Esophagus (tissue), 2 donors: Measurements from ENCODE around the gene POGZ. TPM values are rescaled to one million over a fixed set of nuclear protein-coding genes. Genes with fewer than 3 reads are reported as not detected.

ENCODE experiments used
- H3K27ac ChIP-seq, 2 donors: one replicate each; pipeline ENCODE4 v1.5.1; 2013; ENCODE audit warnings: low read depth in 2 of 2, mild to moderate bottlenecking in 2 of 2, inconsistent platforms in 1 of 2, low read length in 1 of 2, moderate library complexity in 1 of 2
- H3K27me3 ChIP-seq, 2 donors: one replicate each; pipeline ENCODE4 v1.6.1; 2013; ENCODE audit warnings: low read length in 2 of 2, control low read depth in 1 of 2, mild to moderate bottlenecking in 1 of 2; ENCODE audit not compliant: insufficient read depth in 2 of 2, control insufficient read depth in 1 of 2
- H3K36me3 ChIP-seq, 2 donors: one replicate each; pipeline ENCODE4 v1.6.1; 2013; ENCODE audit warnings: low read length in 1 of 2; ENCODE audit not compliant: control insufficient read depth in 2 of 2, insufficient read depth in 2 of 2
- H3K4me1 ChIP-seq, 2 donors: one replicate each; pipeline ENCODE4 v1.6.1; 2013; ENCODE audit warnings: low read length in 1 of 2; ENCODE audit not compliant: control insufficient read depth in 2 of 2, insufficient read depth in 2 of 2
- H3K4me3 ChIP-seq, 2 donors: one replicate each; pipeline ENCODE4 v1.5.1; 2013; ENCODE audit warnings: low read length in 2 of 2, mild to moderate bottlenecking in 2 of 2, low read depth in 1 of 2, moderate library complexity in 1 of 2
- H3K9me3 ChIP-seq, 2 donors: one replicate each; pipeline ENCODE4 v1.6.1; 2013; ENCODE audit warnings: mild to moderate bottlenecking in 2 of 2, low read depth in 1 of 2, low read length in 1 of 2, moderate library complexity in 1 of 2; ENCODE audit not compliant: control insufficient read depth in 2 of 2, insufficient read depth in 1 of 2
- WGBS, 2 donors: extraction: QIAGEN DNeasy Blood & Tissue Kit; methylation state at CpG; one replicate each; pipeline ENCODE4 v1.1.7; 2013; 5-methylcytosine and 5-hydroxymethylcytosine counted together
- polyA plus RNA-seq, 2 donors: library from polyadenylated mRNA; stranded (reverse); fragments of 200-250 nt; gene quantifications; one replicate each; pipeline ENCODE4 v1.2.3, GENCODE V29; 2013
- donor health status: healthy with polysubstance abuse.
- donor health status: Bipolar disorder and iron deficiency.

The POGZ gene
- polyA plus RNA-seq, 2 donors = 11.0 to 26.3 TPM

- H3K9me3 ChIP-seq = no peaks in the 10 kb centered on the region
- H3K36me3 ChIP-seq = peaks cover 0 to 19% of the 10 kb centered on the region in 2 donors
- WGBS, 2 donors = 87% methylated on average over 15 of the region's 15 CpGs
- H3K27ac ChIP-seq = no peak overlapping the region
- H3K4me3 ChIP-seq = no peak overlapping the region
- peaks cover 3 to 9% of the 10 kb centered on the region in 2 donors for H3K4me1 ChIP-seq
- H3K27me3 ChIP-seq = no peaks in the 10 kb centered on the region
Observed at GRCh38 chr1:151369621-151370048, 89.7 kb downstream of the POGZ start.

DNA sequence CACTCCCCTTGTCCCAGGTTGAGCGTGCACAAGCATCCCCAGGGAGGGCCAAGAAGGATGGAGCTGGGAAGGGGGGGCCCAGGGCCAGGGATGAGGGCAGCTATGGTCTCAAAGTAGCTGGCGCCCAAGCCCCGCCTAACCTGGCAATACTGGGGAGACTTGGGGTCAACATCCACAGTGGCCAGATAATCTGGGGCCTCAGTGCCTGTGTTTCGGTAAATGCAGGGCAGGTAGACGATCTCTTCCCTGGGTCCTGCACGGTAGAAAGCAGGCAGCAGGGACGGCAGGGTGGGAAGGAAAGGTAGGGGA lies 90.0 kb downstream of the POGZ start:
- 91 to 93% methylated on average over 7 of the region's 7 CpGs for WGBS, 2 donors
- H3K27me3 ChIP-seq = no peaks in the 10 kb centered on the region
- no peak overlapping the region for H3K4me3 ChIP-seq
- H3K9me3 ChIP-seq = no peaks in the 10 kb centered on the region
- H3K36me3 ChIP-seq = peaks cover 0 to 22% of the 10 kb centered on the region in 2 donors
- peaks cover 3 to 9% of the 10 kb centered on the region in 2 donors for H3K4me1 ChIP-seq
- H3K27ac ChIP-seq = no peak overlapping the region

DNA sequence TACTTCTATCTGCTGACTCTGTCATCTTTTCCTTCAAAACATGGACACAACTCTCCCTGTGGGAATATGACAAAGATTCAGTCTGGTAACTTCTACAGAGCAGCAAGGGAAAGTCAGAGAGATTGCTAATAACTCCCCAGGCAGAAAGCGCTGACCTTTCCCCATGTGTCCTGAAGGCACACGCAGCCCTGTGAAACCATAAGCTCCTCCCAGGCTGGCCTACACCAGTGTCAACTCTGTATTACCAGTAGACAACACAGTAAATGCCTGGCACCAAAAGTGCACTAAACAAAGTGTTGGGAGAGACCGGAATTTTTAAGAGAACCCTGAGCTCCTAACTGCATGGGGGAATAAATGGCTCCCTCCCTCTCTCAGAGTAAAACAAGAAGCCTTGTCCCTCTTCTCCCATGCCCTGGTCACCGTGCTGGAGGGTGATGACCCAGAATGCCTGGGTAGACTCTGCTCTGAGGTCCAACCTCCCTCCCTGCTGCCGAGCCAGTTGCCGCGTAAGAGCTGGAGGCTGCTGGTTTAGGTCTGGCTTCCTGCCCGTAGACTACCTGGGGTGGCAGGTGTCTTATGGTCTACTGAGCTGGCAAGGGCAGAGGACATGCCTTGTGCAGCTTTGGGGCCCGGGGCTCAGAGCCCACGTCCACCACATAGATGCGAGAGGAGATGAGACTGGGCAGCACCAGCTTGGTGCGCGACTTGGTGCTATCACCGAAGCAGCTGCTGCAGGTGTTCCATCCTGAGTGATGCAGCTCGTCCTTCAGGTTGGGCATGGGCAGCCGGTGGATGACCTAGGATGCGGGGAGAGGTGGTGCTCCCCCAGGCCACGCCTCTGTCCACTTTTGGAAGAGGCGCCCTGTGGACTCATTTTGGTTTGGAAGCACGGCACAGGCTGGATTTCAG lies 90.6 kb downstream of the POGZ start:
- H3K9me3 ChIP-seq = no peaks in the 10 kb centered on the region
- H3K36me3 ChIP-seq = peaks cover 0 to 23% of the 10 kb centered on the region in 2 donors
- peaks cover 3 to 9% of the 10 kb centered on the region in 2 donors for H3K4me1 ChIP-seq
- no peaks in the 10 kb centered on the region for H3K27me3 ChIP-seq
- H3K4me3 ChIP-seq = no peak overlapping the region
- WGBS, 2 donors = 83 to 90% methylated on average over 20 of the region's 20 CpGs
- H3K27ac ChIP-seq = no peak overlapping the region

DNA sequence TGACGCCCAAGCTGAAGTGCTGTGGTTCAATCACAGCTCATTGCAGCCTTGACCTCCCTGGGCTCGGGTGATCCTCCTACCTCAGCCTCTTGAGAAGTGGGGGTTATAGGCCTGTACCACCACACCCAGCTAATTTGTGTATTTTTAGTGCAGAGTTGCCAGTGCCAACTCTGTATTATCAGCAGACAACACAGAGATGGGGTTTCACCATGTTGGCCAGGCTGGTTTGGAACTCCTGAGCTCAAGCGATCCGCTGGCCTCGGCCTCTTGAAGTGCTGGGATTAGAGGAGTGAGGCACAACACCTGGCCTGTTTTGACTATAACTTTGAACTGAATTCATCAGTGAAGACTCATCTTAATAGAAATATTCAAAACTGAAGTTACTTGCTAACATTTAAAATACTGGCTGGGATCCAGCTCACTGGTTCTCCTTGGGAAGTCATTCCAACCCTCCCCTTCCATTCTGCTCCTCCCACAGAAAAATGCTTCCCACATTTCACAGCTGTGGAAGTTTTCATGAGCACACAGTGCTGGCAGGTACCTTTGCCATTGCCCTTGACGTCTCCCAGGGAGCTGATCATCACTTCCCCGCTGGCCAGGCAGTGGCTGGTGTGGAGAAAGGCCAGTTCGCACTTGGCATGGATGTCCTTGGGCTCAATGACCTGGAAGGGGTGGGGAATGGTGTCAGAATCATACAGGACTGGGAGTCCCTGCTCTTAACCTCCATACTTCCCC lies 91.5 kb downstream of the POGZ start:
- Histone ChIP-seq H3K36me3 (peaks cover 0 to 23% of the 10 kb centered on the region in 2 donors), H3K27ac (no peak overlapping the region), H3K4me3 (no peak overlapping the region), H3K27me3 (no peaks in the 10 kb centered on the region), H3K9me3 (no peaks in the 10 kb centered on the region), H3K4me1 (peaks cover 3 to 9% of the 10 kb centered on the region in 2 donors)
- 80 to 84% methylated on average over 8 of the region's 8 CpGs for WGBS, 2 donors

DNA sequence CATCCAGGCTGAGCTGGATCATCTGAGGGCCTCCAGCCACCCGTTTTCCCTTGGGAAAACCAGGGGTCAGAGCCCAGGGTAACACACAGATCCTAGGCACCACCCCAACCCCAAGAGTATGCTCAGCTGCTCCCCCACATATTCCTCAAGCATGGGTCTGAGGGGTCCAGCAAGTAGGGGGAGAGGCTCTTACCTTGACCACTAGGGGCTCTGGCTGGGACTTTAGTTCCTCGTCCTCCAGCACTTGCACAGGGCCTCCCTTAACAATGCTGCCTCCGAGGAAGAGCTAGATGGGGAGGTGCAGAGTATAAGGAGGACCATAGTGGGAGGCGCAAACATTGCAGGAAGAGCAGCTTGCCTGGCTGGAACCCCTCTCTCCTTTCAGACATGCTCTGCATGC lies 94.3 kb downstream of the POGZ start:
- H3K9me3 ChIP-seq = peaks cover 0 to 7% of the 10 kb centered on the region in 2 donors
- peaks cover under 1 to 9% of the 10 kb centered on the region in 2 donors for H3K4me1 ChIP-seq
- 88 to 90% methylated on average over 4 of the region's 4 CpGs for WGBS, 2 donors
- H3K27ac ChIP-seq = no peak overlapping the region
- H3K4me3 ChIP-seq = no peak overlapping the region
- no peaks in the 10 kb centered on the region for H3K27me3 ChIP-seq
- peaks cover 0 to 23% of the 10 kb centered on the region in 2 donors for H3K36me3 ChIP-seq

DNA sequence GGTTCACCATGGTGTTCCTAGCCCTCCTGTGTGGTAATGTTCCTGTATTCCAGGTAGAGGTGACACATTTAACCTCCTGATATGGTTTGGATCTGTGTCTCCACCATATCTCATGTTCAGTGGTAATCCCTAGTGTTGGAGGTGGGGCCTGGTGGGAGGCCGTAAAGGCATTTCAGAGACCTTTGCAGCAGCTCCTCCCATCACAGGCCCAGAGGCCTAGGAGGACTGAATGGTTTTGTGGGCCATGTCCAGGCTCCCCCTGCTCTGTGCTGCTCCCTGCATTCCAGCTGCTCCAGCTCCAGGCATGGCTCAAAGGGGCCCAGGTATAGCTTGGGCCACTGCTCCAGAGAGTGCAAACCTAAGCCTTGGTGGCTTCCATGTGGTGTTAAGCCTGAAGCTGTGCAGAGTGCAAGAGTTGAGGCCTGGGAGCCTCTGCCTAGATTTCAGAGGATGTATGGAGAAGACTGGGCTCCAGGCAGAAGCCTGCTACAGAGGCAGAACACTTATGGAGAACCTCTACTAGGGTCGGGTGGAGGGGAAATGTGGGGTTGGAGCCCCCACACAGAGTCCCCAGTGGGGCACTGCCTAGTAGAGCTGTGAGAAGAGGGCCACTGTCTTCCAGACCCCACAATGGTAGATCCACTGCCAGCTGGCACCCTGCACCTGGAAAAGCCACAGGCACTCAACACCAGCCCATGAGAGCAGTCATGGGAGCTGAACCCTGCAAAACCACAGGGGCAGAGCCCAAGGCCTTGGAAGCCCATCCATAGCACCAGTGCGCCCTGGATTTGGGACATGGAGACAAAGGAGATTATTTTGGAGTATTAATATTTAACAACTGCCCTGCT lies 96.8 kb downstream of the POGZ start:
- Histone ChIP-seq H3K4me3 (no peak overlapping the region), H3K9me3 (peaks cover 0 to 7% of the 10 kb centered on the region in 2 donors), H3K27ac (no peak overlapping the region), H3K27me3 (no peaks in the 10 kb centered on the region), H3K36me3 (peaks cover 0 to 19% of the 10 kb centered on the region in 2 donors), H3K4me1 (no peaks in the 10 kb centered on the region)
- WGBS, 2 donors = 94 to 100% methylated on average over 3 of the region's 3 CpGs

DNA sequence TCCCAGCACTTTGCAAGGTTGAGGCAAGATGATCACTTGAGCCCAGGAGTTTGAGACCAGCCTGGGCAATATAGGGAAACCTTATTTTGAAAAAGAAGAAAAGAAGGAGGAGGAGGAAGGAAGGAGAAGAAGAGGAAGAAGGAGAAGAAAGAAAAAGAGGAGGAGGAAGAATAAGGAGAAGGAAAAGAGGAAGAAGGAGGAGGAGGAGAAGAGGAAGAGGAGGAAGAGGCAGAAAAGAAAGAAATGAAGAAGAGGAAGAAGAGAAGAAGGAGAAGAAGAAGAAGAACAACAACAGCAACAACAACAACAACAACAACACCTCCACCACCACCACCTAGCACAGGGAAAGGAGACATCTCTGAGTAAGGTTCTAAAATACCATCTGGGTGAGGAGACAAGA lies 97.4 kb downstream of the POGZ start:
- no peak overlapping the region for H3K27ac ChIP-seq
- no peaks in the 10 kb centered on the region for H3K27me3 ChIP-seq
- H3K4me1 ChIP-seq = no peaks in the 10 kb centered on the region
- peaks cover 0 to 19% of the 10 kb centered on the region in 2 donors for H3K36me3 ChIP-seq
- H3K9me3 ChIP-seq = peaks cover 0 to 7% of the 10 kb centered on the region in 2 donors
- H3K4me3 ChIP-seq = no peak overlapping the region

DNA sequence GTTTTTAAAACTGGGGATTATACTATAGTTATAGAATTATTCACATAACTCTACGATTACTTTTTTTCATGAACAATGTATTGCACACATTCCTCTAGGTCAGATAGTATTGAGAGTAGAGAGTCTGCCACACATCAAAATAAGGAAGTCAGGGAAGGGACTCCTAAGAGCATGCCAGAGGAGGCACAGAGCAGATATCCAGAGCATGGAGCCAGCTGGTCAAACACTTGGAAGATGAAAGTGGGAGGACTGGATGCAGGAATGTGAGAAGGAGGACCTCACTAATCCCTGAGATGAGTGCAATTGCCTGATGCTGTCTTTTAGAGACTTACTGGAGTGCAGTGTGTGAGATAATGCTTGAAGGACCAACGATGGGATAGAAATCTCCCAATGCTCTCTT lies 102.6 kb downstream of the POGZ start:
- WGBS, 2 donors = 41 to 54% methylated on average over 2 of the region's 2 CpGs
- no peak overlapping the region for H3K4me3 ChIP-seq
- H3K27ac ChIP-seq = no peak overlapping the region

More for the DNA sequence above, 102.6 kb downstream of the POGZ start:
- Histone ChIP-seq H3K36me3 (no peaks in the 10 kb centered on the region), H3K9me3 (no peaks in the 10 kb centered on the region), H3K27me3 (no peaks in the 10 kb centered on the region), H3K4me1 (no peaks in the 10 kb centered on the region)
